SK-N-SH treated with all-trans-retinoic acid at 6 μM for 48 hours (cell line): Measurements from ENCODE around the gene CD300A.

Experiments
- ATAC-seq: fragments of 200-7000 bp; cut with Tn5 transposase; 3 replicates; pipeline ENCODE4 v1.9.1; 2020; ENCODE audit warnings: mild to moderate bottlenecking, moderate library complexity
- ARNTL ChIP-seq: fragments of 450-650 bp; formaldehyde crosslinking; IDR thresholded peaks from 2 replicates; pipeline ENCODE4 v1.5.0; 2020; ENCODE audit warnings: low read depth, mild to moderate bottlenecking, moderate library complexity, borderline replicate concordance
- BACH2 ChIP-seq: fragments of 250-450 bp; sonication (Bioruptor Pico); IDR thresholded peaks from 2 replicates; pipeline ENCODE4 v1.9.0; 2021; ENCODE audit warnings: mild to moderate bottlenecking, borderline replicate concordance
- CREB5 ChIP-seq: fragments of 250-450 bp; sonication (Bioruptor Pico); IDR thresholded peaks from 2 replicates; pipeline ENCODE4 v1.5.1; 2020; ENCODE audit warnings: low read depth, mild to moderate bottlenecking, moderate library complexity
- CSDC2 ChIP-seq: fragments of 250-450 bp; sonication (Bioruptor Pico); IDR thresholded peaks from 2 replicates; pipeline ENCODE4 v1.5.0; 2020; ENCODE audit warnings: mild to moderate bottlenecking, moderate library complexity
- CSRNP3 ChIP-seq: fragments of 250-450 bp; sonication (Bioruptor Pico); IDR thresholded peaks from 2 replicates; pipeline ENCODE4 v1.5.1; 2021; ENCODE audit warnings: mild to moderate bottlenecking, moderate library complexity
- ESRRG ChIP-seq: fragments of 250-450 bp; sonication (Bioruptor Pico); IDR thresholded peaks from 2 replicates; pipeline ENCODE4 v1.6.1; 2021; ENCODE audit warnings: mild to moderate bottlenecking
- GLIS3 ChIP-seq: fragments of 250-450 bp; sonication (Bioruptor Pico); IDR thresholded peaks from 2 replicates; pipeline ENCODE4 v1.5.0; 2020; ENCODE audit warnings: mild to moderate bottlenecking, moderate library complexity
- ISL1 ChIP-seq: fragments of 250-450 bp; sonication (Bioruptor Pico); IDR thresholded peaks from 2 replicates; pipeline ENCODE4 v2.1.2; 2022; ENCODE audit warnings: mild to moderate bottlenecking, moderate library complexity
- OSR1 ChIP-seq: fragments of 250-450 bp; sonication (Bioruptor Pico); IDR thresholded peaks from 2 replicates; pipeline ENCODE4 v1.8.0; 2022; ENCODE audit warnings: moderate library complexity, mild to moderate bottlenecking, inconsistent platforms
- PATZ1 ChIP-seq: fragments of 250-450 bp; sonication (Bioruptor Pico); IDR thresholded peaks from 2 replicates; pipeline ENCODE4 v1.8.0; 2020; ENCODE audit warnings: mild to moderate bottlenecking, moderate library complexity, borderline replicate concordance
- PPARA ChIP-seq: fragments of 250-450 bp; sonication (Bioruptor Pico); IDR thresholded peaks from 2 replicates; pipeline ENCODE4 v1.5.0; 2020; ENCODE audit warnings: mild to moderate bottlenecking, borderline replicate concordance
- SNAI2 ChIP-seq: fragments of 250-450 bp; sonication (Bioruptor Pico); IDR thresholded peaks from 2 replicates; pipeline ENCODE4 v1.5.0; 2020; ENCODE audit warnings: mild to moderate bottlenecking, moderate library complexity
- TCF4 ChIP-seq: fragments of 250-450 bp; sonication (Bioruptor Pico); IDR thresholded peaks from 2 replicates; pipeline ENCODE4 v1.8.0; 2021; ENCODE audit warnings: mild to moderate bottlenecking, moderate library complexity, borderline replicate concordance
- TOX ChIP-seq: fragments of 250-450 bp; sonication (Bioruptor Pico); IDR thresholded peaks from 2 replicates; pipeline ENCODE4 v1.8.0; 2021; ENCODE audit warnings: mild to moderate bottlenecking, moderate library complexity, borderline replicate concordance
- TSHZ2 ChIP-seq: fragments of 250-450 bp; sonication (Bioruptor Pico); IDR thresholded peaks from 2 replicates; pipeline ENCODE4 v1.5.0; 2020; ENCODE audit warnings: mild to moderate bottlenecking, moderate library complexity
- ZC3H10 ChIP-seq: fragments of 250-450 bp; sonication (Bioruptor Pico); IDR thresholded peaks from 2 replicates; pipeline ENCODE4 v1.5.1; 2021; ENCODE audit warnings: mild to moderate bottlenecking, moderate library complexity
- ZNF565 ChIP-seq: fragments of 450-650 bp; formaldehyde crosslinking; conservative IDR thresholded peaks from 2 replicates; pipeline ENCODE4 v1.5.0; 2020; ENCODE audit warnings: low read depth, mild to moderate bottlenecking, moderate library complexity
- ZNF70 ChIP-seq: fragments of 450-650 bp; formaldehyde crosslinking; IDR thresholded peaks from 2 replicates; pipeline ENCODE4 v1.5.0; 2020; ENCODE audit warnings: mild to moderate bottlenecking, moderate library complexity
- ZNF8 ChIP-seq: fragments of 450-650 bp; formaldehyde crosslinking; IDR thresholded peaks from 2 replicates; pipeline ENCODE4 v1.5.0; 2020; ENCODE audit warnings: mild to moderate bottlenecking, moderate library complexity

Gene CD300A

GRCh38 chr17:74466111-74466827 lies at the start of gene CD300A:
Gene CD300A, plus strand, starts transcription at chr17:74466634. Its CDS starts 70 bp downstream, at chr17:74466704.
- ATAC-seq, result no peak
- TF ChIP-seq BACH2 (CRISPR knock-in tag) (no peak), GLIS3 (no peak), TOX (no peak), ZNF565 (CRISPR knock-in tag) (no peak), PATZ1 (CRISPR knock-in tag) (no peak), CSRNP3 (CRISPR knock-in tag) (no peak), SNAI2 (no peak)
- TF ChIP-seq, all 23 proteins: peak for 0

- no peak for ATAC-seq
- TF ChIP-seq SNAI2 (no peak), PPARA (CRISPR knock-in tag) (no peak), ISL1 (CRISPR knock-in tag) (no peak), ZNF8 (CRISPR knock-in tag) (no peak), CSDC2 (CRISPR knock-in tag) (no peak), OSR1 (CRISPR knock-in tag) (no peak), ARNTL (CRISPR knock-in tag) (no peak), TOX (no peak), TSHZ2 (CRISPR knock-in tag) (no peak), ESRRG (CRISPR knock-in tag) (no peak), CSRNP3 (CRISPR knock-in tag) (no peak), CREB5 (CRISPR knock-in tag) (no peak), BACH2 (CRISPR knock-in tag) (no peak), TCF4 (no peak), ZC3H10 (CRISPR knock-in tag) (no peak), ZNF70 (CRISPR knock-in tag) (no peak), GLIS3 (no peak)
- TF ChIP-seq, all 23 proteins: peak for 0
Observed at GRCh38 chr17:74417178-74418045, 49.0 kb upstream of the CD300A start.

- no peak for ATAC-seq
- TF ChIP-seq TSHZ2 (CRISPR knock-in tag) (no peak), PPARA (CRISPR knock-in tag) (no peak), ESRRG (CRISPR knock-in tag) (no peak), OSR1 (CRISPR knock-in tag) (no peak), CSDC2 (CRISPR knock-in tag) (no peak), PATZ1 (CRISPR knock-in tag) (no peak), ZC3H10 (CRISPR knock-in tag) (no peak)
Observed at GRCh38 chr17:74419928-74420411, 46.5 kb upstream of the CD300A start.
